ENCODE measurements around the gene REEP3.

REEP3 gene

DNA sequence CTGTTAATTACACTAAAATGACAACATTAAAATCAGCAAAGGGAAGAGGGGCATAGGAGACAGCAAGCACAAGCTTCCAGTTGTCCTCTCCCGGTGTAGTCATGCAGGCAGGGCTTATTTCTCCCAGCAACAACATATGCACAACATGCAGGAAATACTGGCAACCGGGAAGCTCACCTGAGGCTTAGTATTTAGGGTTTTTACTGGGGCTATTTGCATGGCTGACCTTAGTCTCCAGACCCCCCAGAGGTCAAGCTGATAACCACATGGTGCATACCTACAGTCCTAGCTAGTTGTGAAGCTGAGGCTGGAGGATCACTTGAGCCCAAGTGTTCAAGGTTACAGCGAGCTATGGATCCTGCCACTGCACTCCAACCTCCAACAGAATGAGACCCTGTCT, 42.6 kb upstream of the REEP3 start:
- TF ChIP-seq EZH2phosphoT487 (IDR thresholded peaks at IDR 0.05; ENCODE audit: borderline replicate concordance) (no peak), CTCF (conservative IDR thresholded peaks at IDR 0.05; ENCODE audit: low read length) (no peak)
- no peaks in the 10 kb centered on the region for H3K9me2 ChIP-seq (replicated peaks; ENCODE audit: low read depth, low read length)
- H3F3A ChIP-seq (ENCODE audit: low read depth): no peaks in the 10 kb centered on the region
- H3K9me3 ChIP-seq (ENCODE audit: insufficient read depth, low read depth, low read length): no peaks in the 10 kb centered on the region
- H3K36me3 ChIP-seq (ENCODE audit: insufficient read depth, low read length): no peaks in the 10 kb centered on the region
- no peak overlapping the region for H2AFZ ChIP-seq (ENCODE audit: low read length)
- no peak overlapping the region for H3K4me2 ChIP-seq (ENCODE audit: low read depth, low read length, poor library complexity, severe bottlenecking)
- no peak overlapping the region for H3K4me3 ChIP-seq (ENCODE audit: low read length, poor library complexity, severe bottlenecking)
- no peak overlapping the region for H3K9ac ChIP-seq (ENCODE audit: low read depth, low read length, poor library complexity, severe bottlenecking)
- H4K20me1 ChIP-seq (ENCODE audit: insufficient read depth, low read length, poor library complexity, severe bottlenecking): peaks cover 9% of the 10 kb centered on the region
- H3K4me1 ChIP-seq (ENCODE audit: insufficient read depth, low read length, poor library complexity, severe bottlenecking): no peaks in the 10 kb centered on the region
- H3K79me2 ChIP-seq (ENCODE audit: insufficient read depth, low read length): peaks cover 85% of the 10 kb centered on the region
- no peaks in the 10 kb centered on the region for H3K27me3 ChIP-seq (ENCODE audit: insufficient read depth, low read length, poor library complexity, severe bottlenecking)

GRCh38 chr10:63480237-63480636, 41.0 kb upstream of the REEP3 start:
- H3K9me2 ChIP-seq (replicated peaks; ENCODE audit: low read depth, low read length): no peaks in the 10 kb centered on the region
- H3K9me3 ChIP-seq (ENCODE audit: insufficient read depth, low read depth, low read length): no peaks in the 10 kb centered on the region
- H3K4me2 ChIP-seq (ENCODE audit: low read depth, low read length, poor library complexity, severe bottlenecking): no peak overlapping the region
- peaks cover 14% of the 10 kb centered on the region for H4K20me1 ChIP-seq (ENCODE audit: insufficient read depth, low read length, poor library complexity, severe bottlenecking)
- H3K9ac ChIP-seq (ENCODE audit: low read depth, low read length, poor library complexity, severe bottlenecking): no peak overlapping the region
- no peaks in the 10 kb centered on the region for H3K36me3 ChIP-seq (ENCODE audit: insufficient read depth, low read length)
- no peak for TF ChIP-seq EZH2phosphoT487 (IDR thresholded peaks at IDR 0.05; ENCODE audit: borderline replicate concordance)
- no peaks in the 10 kb centered on the region for H3K27me3 ChIP-seq (ENCODE audit: insufficient read depth, low read length, poor library complexity, severe bottlenecking)
- no peaks in the 10 kb centered on the region for H3F3A ChIP-seq (ENCODE audit: low read depth)
- H3K79me2 ChIP-seq (ENCODE audit: insufficient read depth, low read length): peaks cover 81% of the 10 kb centered on the region
- H2AFZ ChIP-seq (ENCODE audit: low read length): no peak overlapping the region
- no peaks in the 10 kb centered on the region for H3K4me1 ChIP-seq (ENCODE audit: insufficient read depth, low read length, poor library complexity, severe bottlenecking)
- no peak overlapping the region for H3K4me3 ChIP-seq (ENCODE audit: low read length, poor library complexity, severe bottlenecking)

DNA sequence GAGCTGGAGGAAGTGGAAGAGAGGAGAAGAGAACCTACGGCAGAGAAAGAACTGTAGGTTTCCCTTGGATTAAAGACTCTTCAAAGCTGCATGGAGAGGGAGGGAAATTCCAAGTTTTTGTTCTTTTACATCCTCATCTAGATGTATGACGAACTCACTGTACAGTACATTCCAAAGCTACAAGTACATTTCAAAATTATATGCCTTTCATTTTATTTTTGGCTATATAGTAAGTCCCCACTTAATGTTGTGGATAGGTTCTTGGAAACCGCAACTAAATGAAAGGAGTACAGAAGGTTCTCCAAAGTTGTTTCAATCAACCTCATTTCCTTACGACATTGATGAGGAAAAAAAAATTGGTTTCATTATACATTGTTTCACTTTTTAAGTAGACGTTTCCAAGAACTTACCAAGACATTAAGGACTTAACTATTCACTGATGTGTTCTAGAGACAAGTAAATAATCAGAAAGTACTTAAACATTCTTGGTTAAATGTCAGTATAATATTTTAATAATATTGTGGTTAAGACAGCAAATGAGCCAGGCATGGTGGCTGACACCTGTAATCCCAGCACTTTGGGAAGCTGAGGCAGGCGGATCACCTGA, 39.3 kb upstream of the REEP3 start:
- TF ChIP-seq CTCF (conservative IDR thresholded peaks at IDR 0.05; ENCODE audit: low read length) (no peak), EZH2phosphoT487 (IDR thresholded peaks at IDR 0.05; ENCODE audit: borderline replicate concordance) (no peak)
- Histone ChIP-seq H3K79me2 (ENCODE audit: insufficient read depth, low read length) (peaks cover 81% of the 10 kb centered on the region), H3K9ac (ENCODE audit: low read depth, low read length, poor library complexity, severe bottlenecking) (no peak overlapping the region), H4K20me1 (ENCODE audit: insufficient read depth, low read length, poor library complexity, severe bottlenecking) (peaks cover 14% of the 10 kb centered on the region), H3K4me2 (ENCODE audit: low read depth, low read length, poor library complexity, severe bottlenecking) (no peak overlapping the region), H3K4me1 (ENCODE audit: insufficient read depth, low read length, poor library complexity, severe bottlenecking) (peaks cover 5% of the 10 kb centered on the region), H3K9me3 (ENCODE audit: insufficient read depth, low read depth, low read length) (no peaks in the 10 kb centered on the region), H3K36me3 (ENCODE audit: insufficient read depth, low read length) (no peaks in the 10 kb centered on the region), H3K9me2 (replicated peaks; ENCODE audit: low read depth, low read length) (no peaks in the 10 kb centered on the region), H3F3A (ENCODE audit: low read depth) (no peaks in the 10 kb centered on the region), H3K27me3 (ENCODE audit: insufficient read depth, low read length, poor library complexity, severe bottlenecking) (no peaks in the 10 kb centered on the region), H3K4me3 (ENCODE audit: low read length, poor library complexity, severe bottlenecking) (no peak overlapping the region), H2AFZ (ENCODE audit: low read length) (no peak overlapping the region)

- H3K36me3 ChIP-seq (ENCODE audit: insufficient read depth, low read length): no peaks in the 10 kb centered on the region
- H3K4me2 ChIP-seq (ENCODE audit: low read depth, low read length, poor library complexity, severe bottlenecking): no peak overlapping the region
- no peaks in the 10 kb centered on the region for H3K9me3 ChIP-seq (ENCODE audit: insufficient read depth, low read depth, low read length)
- H3F3A ChIP-seq (ENCODE audit: low read depth): no peaks in the 10 kb centered on the region
- no peaks in the 10 kb centered on the region for H3K27me3 ChIP-seq (ENCODE audit: insufficient read depth, low read length, poor library complexity, severe bottlenecking)
- TF ChIP-seq CTCF (conservative IDR thresholded peaks at IDR 0.05; ENCODE audit: low read length): no peak
- TF ChIP-seq EZH2phosphoT487 (IDR thresholded peaks at IDR 0.05; ENCODE audit: borderline replicate concordance): no peak
- no peak overlapping the region for H3K4me3 ChIP-seq (ENCODE audit: low read length, poor library complexity, severe bottlenecking)
- H3K4me1 ChIP-seq (ENCODE audit: insufficient read depth, low read length, poor library complexity, severe bottlenecking): peaks cover 6% of the 10 kb centered on the region
- H3K9me2 ChIP-seq (replicated peaks; ENCODE audit: low read depth, low read length): no peaks in the 10 kb centered on the region
- H3K9ac ChIP-seq (ENCODE audit: low read depth, low read length, poor library complexity, severe bottlenecking): no peak overlapping the region
- H2AFZ ChIP-seq (ENCODE audit: low read length): no peak overlapping the region
- H4K20me1 ChIP-seq (ENCODE audit: insufficient read depth, low read length, poor library complexity, severe bottlenecking): peaks cover 7% of the 10 kb centered on the region
- H3K79me2 ChIP-seq (ENCODE audit: insufficient read depth, low read length): peaks cover 78% of the 10 kb centered on the region
Observed at GRCh38 chr10:63483983-63484382, 37.2 kb upstream of the REEP3 start.

All from Loucy (cell line).